Activated CD4-positive, alpha-beta T cell treated with anti-CD3 and anti-CD28 coated beads for 1 hour (primary cell): Measurements from ENCODE around the gene FBXO46.
A peak's percentile ranks its signal among the peaks of the same experiment; 100 is the strongest.

Experiments used
- DNase-seq: peaks from one replicate; pipeline ENCODE4 v3.0.0-alpha.2; 2020

Gene FBXO46, protein sequence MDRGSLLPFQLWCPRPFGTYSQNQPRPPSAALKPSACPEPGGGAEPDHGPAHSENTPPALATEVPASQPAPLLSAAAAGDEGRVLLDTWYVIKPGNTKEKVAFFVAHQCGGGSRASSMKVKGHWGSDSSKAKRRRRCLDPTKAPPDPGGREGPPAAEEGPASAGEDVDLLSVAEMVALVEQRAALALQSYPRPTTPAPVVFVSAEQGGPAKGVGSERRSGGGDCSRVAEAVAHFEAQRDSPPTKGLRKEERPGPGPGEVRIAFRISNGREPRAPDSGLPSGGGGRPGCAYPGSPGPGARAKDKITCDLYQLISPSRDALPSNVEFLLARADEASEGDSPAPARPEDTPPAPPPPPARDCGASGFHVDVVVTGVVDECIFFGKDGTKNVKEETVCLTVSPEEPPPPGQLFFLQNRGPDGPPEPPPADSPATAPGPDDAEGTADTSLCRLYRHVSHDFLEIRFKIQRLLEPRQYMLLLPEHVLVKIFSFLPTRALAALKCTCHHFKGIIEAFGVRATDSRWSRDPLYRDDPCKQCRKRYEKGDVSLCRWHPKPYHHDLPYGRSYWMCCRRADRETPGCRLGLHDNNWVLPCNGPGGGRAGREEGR

DNA sequence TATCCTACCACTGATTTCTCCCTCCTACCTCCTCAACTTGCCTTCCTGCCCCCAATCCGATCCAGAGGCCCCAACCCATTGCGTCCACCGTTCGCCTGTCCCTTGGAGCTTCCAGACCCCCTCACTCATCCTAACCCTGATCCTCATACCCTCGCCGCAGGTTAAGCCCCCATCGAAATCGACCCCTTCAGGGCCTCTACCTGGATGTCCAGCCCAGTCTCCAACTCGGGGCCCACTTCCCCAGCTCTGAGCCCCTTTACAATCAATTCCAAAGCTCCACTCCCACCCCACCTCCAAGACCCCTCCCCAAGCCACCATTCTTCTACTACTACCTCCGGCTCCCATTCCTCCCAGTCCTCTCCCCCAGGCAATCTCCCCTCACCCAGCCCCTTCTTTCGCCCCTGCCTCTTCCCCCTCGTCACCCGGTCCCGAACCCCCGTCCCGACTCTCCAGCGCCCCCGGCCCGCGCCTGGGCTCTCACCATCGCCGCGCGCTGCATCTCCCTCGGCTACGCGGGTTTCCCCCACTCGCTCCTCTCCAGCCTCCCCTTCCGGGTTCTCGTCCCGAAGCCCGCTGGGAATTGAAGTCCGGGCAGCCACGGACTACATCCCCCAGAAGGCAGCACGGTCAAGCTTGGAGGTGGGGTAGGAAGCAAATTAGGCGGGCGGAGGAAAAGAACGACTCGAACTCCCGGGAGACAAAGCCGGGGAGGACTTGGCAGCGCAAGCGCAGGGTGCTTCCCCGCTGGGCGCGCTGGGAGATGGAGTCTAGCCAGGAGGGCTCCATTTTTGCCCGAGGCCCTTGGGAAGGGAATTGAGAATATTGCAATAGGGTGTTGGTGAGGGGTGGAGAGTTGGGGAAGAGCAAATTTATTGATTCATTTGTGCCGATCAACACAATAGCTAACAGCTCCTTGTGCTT lies at the start of gene FBXO46:
Gene FBXO46 (minus strand): TSS at position 529 of the 921 bp plus-strand sequence. CDS start 17,401 bp downstream, outside the sequence.
- peak; percentile 88 for DNase-seq

DNA sequence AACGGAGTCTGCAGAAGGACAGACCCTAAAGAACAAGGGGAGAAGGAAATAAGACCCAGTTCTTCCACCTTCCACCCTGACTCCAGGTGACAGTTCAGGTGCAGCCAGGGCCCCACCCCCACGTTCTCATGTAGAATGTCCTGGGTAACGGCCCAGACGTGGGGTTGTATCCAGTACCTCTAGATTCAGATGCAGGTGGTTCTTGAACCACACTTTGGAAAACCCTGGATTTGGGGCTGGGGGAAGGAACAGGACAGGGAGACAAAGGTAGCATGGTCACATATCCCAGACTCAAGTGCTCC lies 49.4 kb upstream of the FBXO46 start:
- DNase-seq: no peak

DNA sequence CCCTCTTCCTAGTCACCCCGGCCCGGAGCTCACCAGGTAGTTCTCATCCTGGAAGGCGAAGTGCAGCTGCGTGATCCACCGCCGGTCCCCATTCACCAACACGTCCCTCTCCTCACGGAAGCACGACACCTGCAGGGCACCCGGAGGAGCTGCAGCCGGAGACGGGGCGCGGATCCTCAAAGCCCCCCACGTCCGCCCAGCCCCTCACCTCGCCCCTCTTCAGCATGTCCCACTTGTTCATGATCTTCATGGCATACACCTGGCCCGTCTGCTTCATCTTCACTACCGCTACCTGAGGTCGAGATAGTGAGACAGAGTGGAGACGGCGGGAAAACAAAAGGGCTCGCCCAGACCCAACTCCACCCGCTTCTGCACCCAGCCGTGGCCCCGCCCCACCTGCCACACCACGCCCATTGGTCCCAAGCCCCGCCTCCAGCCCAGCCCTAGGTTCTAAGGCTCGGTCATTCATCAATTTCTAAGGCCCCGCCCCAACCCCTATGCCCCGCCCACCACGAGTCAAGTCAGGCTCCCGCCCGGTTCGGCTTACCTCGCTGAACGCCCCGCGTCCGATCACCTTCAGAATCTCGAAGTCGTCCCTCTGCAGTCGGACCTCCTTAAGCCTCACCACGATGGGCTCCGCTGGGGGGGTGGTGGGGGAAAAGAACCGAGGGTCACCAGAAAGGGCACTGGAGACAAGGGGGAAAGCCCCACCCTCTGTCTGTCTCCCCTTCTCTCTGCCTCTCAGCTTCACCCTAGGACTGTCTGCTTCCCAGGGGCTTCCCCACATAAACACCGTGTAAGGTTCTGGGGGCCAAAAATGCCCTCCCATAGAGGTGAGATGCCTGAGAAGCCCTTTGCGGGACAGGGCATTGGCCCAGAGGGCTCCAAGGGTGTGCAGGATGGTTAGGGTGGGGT lies 48.8 kb upstream of the FBXO46 start:
- DNase-seq: peak; percentile 64

DNA sequence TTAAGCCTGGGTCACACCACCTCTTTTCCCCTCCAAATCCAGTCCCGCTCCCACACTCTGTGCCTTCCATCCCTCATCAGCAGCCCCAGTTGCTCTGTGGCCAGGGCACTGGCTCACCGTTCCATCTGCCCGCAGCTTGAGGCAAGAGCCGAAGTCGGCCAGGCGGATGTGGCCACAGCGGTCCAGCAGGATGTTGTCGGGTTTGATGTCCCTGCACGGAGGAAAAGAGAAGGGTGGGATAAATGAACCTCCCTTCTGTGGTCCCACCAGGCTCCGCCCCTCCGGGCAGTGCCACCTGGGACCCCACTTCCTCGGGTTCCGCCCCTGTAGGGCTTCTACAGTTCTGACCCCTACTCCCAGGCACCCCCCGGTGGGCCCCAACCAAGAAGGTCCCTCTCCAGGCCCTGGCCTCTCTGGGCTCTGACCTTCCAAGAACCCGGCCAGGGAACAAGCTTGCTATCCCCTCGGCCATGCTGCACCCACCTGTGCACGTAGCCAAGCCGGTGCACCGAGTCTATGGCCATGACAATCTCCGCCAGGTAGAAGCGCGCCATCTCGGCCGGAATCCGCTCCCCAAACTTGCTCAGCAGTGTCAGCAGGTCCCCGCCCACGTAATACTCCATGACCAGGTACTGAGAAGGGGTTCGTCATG lies 47.4 kb upstream of the FBXO46 start:
- DNase-seq: no peak

DNA sequence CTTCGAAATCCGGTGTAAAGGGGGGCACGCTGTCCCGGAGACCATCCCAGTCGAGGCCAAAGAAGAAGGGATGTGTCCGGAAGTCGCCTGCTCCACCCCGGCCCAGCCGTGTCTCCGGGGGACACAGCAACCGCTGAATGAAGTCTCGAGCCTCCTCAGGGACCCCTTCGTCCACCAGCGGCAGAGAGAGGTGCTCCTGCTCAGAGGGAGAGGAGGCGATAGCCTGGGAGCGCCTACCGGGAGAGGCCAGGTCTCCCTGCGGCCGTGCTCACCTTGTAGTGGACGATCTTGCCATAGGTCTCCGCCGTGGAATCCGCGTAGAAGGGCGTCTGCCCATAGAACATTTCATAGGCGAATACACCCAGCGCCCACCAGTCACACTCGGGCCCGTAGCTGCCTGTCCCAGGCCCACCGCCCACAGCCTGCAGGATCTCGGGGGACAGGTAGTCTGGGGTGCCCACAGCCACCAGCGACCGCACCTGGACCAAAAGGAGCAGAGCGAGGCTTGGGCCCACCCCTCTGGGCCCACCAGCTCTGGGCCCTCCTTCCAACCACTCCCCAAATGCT lies 46.8 kb upstream of the FBXO46 start:
- DNase-seq: no peak

DNA sequence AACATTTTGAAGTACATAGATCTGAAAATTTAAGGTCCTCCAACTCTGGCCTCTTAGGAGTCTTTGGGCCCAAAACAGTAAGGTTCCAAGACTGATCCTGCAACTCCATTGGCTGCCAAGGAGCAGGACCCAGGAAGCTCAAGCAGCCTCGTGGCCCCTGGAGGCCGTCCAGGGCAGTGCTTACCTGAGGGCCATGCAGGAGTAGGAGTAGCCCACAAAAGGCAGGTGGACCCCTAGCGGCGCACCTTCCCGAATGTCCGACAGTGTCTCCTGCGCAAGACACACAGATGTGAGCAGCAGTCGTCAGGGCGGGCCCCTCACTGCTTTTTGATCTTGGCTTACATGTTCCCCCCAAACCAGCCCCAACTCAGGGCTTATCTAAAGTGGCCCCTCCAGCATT lies 44.1 kb upstream of the FBXO46 start:
- no peak for DNase-seq

DNA sequence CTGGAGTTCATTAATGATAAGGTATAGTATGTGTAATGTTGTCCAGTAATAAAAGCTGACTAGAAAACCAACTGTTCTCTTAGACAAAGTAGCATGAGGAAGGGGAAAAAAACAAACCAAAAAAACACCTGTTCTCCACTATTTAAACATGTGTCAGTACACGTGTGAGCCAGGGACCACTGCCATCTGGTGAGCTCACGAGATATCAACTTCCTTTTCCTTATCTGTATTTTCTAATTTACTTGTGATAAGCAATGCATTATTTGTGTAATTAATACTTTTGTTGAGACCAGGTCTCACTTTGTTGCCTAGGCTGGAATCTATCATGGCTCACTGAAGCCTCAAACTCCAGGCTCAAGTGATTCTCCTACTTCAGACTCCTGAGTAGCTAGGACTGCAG lies 42.7 kb upstream of the FBXO46 start:
- DNase-seq: no peak

DNA sequence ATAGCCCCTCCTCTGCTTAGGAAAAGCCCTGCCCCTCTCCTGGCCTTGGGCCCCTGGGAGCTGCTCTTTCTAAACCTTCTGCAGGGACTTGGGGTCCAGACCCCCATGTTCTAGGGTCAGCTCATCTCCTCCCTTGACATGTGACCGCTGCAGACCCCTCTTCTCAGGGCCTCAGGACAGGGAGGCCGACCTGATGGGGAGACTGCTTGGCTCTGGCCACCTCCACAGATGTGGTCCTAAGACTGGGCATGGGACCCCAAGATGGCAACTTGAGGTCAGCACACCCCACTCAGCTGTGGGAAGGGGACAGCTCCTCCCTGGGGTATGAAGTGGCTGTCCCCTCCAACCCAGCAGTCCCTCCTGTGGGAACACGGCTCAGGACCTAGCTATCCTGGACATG lies 42.2 kb upstream of the FBXO46 start:
- no peak for DNase-seq

- DNase-seq: no peak
Measured at GRCh38 chr19:45772130-45772840, 41.6 kb upstream of the FBXO46 start.

GRCh38 chr19:45771311-45771933 lies 40.7 kb upstream of the FBXO46 start:
- DNase-seq: no peak

DNA sequence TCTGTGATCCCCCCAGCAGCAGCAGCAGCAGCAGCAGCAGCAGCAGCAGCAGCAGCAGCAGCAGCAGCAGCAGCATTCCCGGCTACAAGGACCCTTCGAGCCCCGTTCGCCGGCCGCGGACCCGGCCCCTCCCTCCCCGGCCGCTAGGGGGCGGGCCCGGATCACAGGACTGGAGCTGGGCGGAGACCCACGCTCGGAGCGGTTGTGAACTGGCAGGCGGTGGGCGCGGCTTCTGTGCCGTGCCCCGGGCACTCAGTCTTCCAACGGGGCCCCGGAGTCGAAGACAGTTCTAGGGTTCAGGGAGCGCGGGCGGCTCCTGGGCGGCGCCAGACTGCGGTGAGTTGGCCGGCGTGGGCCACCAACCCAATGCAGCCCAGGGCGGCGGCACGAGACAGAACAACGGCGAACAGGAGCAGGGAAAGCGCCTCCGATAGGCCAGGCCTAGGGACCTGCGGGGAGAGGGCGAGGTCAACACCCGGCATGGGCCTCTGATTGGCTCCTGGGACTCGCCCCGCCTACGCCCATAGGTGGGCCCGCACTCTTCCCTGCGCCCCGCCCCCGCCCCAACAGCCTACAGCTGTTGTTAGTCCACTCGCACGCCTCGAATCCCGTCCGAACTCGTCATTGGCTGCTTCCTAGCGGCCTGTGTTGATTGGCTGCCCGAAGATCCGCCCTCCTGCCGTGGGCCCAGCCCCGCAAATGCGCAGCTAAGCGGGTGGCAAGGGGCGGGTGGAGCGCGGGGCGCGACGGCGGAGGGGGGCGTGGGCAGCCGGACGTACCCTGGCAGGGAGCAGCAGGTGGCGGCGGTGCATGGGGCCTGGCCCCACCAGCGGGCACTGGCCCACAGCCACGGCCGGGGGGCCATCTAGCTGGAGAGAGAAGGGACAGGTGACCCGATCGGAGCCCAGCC lies 39.8 kb upstream of the FBXO46 start:
- peak; percentile 86 for DNase-seq

DNA sequence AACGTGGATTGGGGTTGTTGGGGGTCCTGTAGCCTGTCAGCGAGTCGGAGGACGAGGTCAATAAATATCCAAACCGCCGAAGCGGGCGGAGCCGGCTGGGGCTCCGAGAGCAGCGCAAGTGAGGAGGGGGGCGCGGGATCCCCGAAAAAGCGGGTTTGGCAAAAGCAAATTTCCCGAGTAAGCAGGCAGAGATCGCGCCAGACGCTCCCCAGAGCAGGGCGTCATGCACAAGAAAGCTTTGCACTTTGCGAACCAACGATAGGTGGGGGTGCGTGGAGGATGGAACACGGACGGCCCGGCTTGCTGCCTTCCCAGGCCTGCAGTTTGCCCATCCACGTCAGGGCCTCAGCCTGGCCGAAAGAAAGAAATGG lies 39.1 kb upstream of the FBXO46 start:
- DNase-seq: no peak

DNA sequence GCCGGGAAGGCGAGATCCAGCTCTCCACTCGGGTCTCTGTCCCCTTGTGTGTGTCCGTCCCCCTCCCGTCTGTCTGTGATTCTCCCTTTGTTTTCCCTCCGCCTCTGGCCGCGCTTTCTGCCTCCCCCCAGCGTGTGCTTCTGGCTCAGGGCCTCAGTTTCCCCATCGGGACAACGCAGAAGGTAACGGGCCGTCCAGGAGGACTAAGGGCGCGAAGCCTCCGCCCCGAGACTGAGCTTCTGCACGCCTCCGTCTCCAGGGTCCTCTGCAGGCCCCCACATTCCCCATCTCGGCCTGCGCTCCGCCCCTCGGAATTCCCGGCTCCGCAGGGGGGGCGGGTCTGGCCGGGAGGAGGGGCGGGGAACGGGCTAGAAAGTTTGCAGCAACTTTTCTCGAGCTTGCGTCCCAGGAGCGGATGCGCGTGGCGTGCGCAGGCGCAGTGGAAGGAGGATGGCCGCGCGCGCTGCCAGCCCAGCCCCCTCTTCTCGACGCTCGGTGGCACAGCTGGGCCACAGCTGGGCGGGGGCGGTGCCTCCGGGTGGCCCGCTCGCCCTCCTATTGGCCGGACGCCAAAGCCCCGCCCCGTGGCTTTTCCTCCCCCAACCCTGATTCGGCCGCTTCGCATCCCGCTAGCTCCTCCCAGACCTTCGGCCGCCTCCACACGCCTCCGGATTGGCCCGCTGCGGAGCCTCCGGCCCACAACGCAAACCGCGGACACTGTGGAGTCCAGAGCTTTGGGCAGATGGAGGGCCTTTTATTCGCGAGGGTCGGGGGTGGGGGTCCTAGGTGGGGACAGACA lies 38.5 kb upstream of the FBXO46 start, which contains the start of gene SIX5:
Gene SIX5 (minus strand): TSS at position 269 of the 799 bp plus-strand sequence. CDS start 408 bp downstream, outside the sequence.
- peak; percentile 87 for DNase-seq

GRCh38 chr19:45768655-45768983 lies 37.9 kb upstream of the FBXO46 start:
- DNase-seq: no peak

DNA sequence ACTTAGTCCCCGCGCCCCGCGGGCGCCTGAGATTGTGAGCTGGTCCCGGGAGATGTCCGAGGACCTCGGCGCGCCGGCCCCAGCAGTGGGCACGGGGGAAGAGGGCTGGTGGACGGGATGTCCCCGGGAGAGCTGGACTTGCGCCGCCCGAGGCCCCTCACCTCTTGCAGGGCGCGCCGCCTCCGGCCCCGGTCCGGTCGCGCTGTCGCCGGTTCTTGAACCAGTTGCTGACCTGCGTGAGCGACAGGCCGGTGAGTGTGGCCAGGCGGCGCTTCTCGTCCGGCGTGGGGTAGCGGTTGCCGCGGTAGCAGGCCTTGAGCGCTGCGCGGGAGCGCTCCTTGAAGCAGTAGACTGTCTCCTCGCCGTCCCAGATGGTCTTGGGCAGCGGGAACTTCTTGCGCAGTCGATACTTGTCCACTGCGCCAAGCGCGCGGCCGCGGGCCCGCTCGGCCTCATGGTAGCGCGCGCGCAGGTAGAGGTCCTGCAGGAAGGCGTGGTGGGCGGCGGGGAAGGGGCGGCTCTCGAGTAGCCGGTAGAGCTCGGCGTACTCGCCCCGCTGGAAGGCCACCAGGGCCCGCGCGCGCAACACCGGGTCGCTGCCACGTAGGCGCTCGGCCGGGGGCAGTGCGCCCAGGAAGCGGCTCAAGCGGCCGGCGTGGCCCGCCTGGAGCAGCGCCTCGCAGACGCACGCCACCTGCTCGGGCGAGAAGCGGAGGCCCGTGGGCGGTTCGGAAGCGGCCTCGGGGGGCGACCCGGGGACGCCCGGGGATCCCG lies 37.4 kb upstream of the FBXO46 start:
- DNase-seq: no peak

DNA sequence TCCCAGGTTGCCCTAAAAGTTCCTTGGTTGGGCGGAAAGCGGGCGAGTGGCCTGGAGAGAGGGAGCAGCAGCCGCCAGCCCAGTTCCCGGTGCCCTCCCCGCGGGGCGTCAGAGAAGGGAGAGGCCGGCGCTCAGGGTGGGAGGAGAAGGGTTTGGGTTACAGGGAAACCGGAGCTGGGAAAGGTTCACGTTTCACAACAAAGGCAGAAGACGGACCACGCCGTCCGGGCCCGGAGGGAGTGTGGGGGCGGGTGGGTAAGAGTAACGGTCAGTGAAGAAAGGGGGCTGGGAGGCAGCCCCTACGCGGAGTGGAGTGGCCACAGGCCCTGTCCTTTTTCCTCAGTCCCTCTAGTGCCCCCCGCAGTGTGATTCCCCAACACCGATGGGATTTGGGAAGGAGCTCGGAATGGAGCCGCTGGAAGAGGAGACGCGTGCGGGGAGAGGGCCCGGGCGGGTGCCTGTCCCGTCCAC lies 36.7 kb upstream of the FBXO46 start:
- DNase-seq: no peak

DNA sequence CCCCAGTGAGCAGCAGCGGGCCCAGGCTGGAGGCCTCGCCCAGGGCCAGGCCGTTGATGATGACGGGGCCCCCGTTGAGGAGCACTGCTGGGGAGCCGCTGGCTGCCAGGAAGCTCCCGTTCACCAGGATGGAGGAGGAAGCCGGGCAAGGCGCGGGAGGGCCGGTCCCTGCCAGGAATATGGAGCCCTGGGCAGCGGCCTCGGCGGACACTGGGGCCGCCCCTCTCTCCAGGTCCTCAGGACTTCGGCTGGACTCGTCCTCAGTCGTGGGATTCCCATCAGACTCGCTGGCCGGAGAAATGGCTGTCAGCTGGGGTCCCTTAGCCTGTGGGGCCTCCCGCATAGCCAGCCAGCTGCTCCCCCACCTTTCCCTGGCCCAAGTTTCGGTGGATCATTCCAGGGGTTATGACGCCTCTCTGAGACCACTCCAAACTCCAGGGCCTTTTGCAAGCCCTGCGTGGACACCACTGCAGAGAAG lies 36.2 kb upstream of the FBXO46 start:
- no peak for DNase-seq
